GM21619 (cell line): Measurements from ENCODE around the gene KRT72.
"Not testable (repeated sequence)": the region's sequence is repeated elsewhere in the genome, so short reads cannot be mapped to it uniquely, and the experiment has no call there.

ENCODE experiments used
- ATAC-seq: cut with Tn5 transposase; IDR thresholded peaks from one replicate; pipeline ENCODE4 v1.9.1; 2021; ENCODE audit not compliant: unreplicated experiment

KRT72 gene

GRCh38 chr12:52608826-52609630 lies 7.8 kb upstream of the KRT72 start:
- ATAC-seq: no peak

- no peak for ATAC-seq
These were observed 6.9 kb upstream of the KRT72 start for GRCh38 chr12:52608161-52608560.

GRCh38 chr12:52607314-52607713 lies 6.1 kb upstream of the KRT72 start:
- ATAC-seq: no peak

- no peak for ATAC-seq
These were observed 5.4 kb upstream of the KRT72 start for GRCh38 chr12:52606581-52607218.

GRCh38 chr12:52606096-52606495 lies 4.8 kb upstream of the KRT72 start:
- ATAC-seq: no peak

- no peak for ATAC-seq
These were observed 4.3 kb upstream of the KRT72 start for GRCh38 chr12:52605542-52605941.

GRCh38 chr12:52604859-52605258 lies 3.6 kb upstream of the KRT72 start:
- no peak for ATAC-seq

- ATAC-seq: no peak
These were observed 2.1 kb upstream of the KRT72 start for GRCh38 chr12:52603314-52603713.

GRCh38 chr12:52602552-52602951 lies 1.3 kb upstream of the KRT72 start:
- no peak for ATAC-seq

GRCh38 chr12:52601671-52602070 lies 408 bp upstream of the KRT72 start:
- ATAC-seq: no peak

GRCh38 chr12:52600475-52600874 lies 788 bp downstream of the KRT72 start:
- no peak for ATAC-seq

GRCh38 chr12:52600071-52600470 lies 1.2 kb downstream of the KRT72 start:
- ATAC-seq: no peak

- ATAC-seq: no peak
These were observed 2.3 kb downstream of the KRT72 start for GRCh38 chr12:52598966-52599365.

- not testable (repeated sequence) for ATAC-seq
These were observed 7.0 kb downstream of the KRT72 start for GRCh38 chr12:52594237-52594636.

- no peak for ATAC-seq
These were observed 9.7 kb downstream of the KRT72 start for GRCh38 chr12:52591521-52591920.

GRCh38 chr12:52590021-52590420 lies 11.2 kb downstream of the KRT72 start:
- ATAC-seq: no peak

GRCh38 chr12:52587563-52587962 lies 13.7 kb downstream of the KRT72 start:
- ATAC-seq: no peak

- no peak for ATAC-seq
These were observed 15.3 kb downstream of the KRT72 start for GRCh38 chr12:52585946-52586345.

GRCh38 chr12:52585066-52585465 lies 16.2 kb downstream of the KRT72 start:
- no peak for ATAC-seq

GRCh38 chr12:52584156-52584682 lies 17.0 kb downstream of the KRT72 start:
- no peak for ATAC-seq

- no peak for ATAC-seq
These were observed 18.2 kb downstream of the KRT72 start for GRCh38 chr12:52582971-52583456.

GRCh38 chr12:52582486-52582885 lies 18.8 kb downstream of the KRT72 start:
- no peak for ATAC-seq
